HG03025 (cell line): ENCODE results near the gene TRIM42.

Source experiments
- ATAC-seq: cut with Tn5 transposase; IDR thresholded peaks from one replicate; pipeline ENCODE4 v1.9.1; 2021; ENCODE audit warnings: mild to moderate bottlenecking, moderate library complexity; ENCODE audit not compliant: unreplicated experiment, low FRiP score

The TRIM42 gene

DNA sequence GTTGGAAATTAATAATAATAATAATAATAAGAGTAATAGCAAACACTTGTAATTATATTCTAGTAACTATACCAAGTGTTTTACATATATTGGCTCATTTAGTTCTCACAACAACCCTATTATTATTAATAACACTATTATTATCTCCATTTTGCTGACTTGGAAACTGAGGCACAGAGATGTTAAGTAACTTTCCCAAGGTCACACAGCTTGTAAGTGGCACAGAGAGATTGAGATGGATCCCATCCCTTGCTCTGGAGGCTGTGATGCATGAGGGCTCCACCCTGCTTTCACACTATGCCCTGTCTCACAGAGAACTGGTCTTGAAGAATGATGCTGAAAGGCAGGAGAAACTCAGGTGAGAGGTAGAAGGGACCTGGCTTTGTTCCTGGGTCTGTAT lies 31.9 kb downstream of the TRIM42 start:
- ATAC-seq: no peak

DNA sequence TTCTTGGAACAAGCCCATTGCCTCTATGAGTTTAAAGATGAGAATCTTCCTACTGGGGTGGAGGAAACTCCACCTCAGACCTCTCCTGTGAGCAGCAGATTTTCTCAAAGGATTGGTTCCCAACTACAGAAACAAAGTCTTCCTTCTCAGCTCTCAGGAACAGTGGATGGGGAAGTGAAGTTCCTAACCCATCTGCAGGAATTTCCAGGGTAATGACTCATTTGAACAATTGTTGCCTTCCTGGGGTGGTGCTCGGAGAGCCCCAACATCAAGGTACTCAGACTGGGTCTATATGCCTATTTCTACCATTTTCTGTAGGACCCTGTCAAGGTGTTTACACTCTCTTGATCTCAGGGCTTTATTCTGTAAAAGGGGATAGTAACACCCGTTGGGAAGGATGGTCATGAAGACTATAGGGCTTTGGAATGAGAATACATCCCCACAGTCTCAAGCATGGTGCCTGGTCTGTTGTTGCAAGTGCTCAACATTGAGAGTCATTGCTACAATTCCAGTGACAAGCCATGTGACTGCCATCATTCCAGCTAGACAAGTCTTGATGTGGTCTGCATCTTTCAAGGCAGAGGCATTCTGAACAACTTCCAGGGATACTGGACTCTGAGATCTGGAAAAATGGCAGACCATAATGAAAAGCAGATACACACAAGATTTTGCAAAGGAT lies 33.0 kb downstream of the TRIM42 start:
- no peak for ATAC-seq

DNA sequence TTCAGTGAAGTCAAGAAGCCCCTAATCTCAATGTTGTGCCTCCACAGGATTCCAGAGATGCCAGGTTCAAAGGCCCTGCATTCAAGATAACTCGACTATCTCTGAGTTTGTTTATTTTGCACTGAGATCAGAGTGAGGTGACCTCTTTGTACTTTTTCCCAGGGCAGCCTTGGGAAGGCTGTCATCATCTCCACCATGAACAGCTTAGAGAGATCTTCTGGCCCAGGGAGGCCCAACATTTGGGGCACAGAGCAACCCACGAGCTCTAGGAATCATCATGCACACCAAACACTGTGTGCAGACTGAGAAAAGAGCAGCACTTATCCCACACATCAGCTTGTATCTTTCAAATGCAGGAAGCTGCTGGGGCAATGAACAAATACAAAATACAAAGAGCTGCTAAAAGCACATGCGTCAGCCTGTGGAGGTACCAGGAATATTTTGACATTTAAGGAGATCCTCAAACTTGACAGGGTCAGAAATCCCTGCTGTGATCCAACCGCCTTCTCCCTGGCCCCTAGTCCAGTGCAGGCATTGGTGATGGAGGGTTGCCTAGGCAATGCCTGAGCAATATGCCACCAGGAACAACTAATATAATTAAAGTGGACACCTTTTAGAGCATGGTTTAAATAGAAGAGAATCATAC lies 33.6 kb downstream of the TRIM42 start:
- no peak for ATAC-seq

DNA sequence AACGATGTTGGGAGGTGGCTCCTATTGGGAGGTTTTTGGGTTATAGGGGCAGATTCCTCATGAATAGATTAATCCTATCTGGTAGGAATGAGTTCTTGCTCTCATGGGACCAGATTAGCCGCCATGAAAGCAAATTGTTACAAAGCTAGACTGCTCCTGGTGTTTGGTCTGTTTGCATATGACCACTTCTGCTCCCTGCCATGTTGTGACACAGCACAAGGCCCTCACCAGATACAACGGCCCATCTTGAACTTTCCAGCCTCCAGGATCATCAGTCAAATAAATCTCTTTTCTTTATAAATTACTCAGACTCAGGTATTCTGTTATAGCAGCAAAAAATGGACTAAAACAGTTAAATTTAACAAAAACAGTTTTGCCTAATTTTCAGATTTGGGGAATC lies 34.4 kb downstream of the TRIM42 start:
- no peak for ATAC-seq

DNA sequence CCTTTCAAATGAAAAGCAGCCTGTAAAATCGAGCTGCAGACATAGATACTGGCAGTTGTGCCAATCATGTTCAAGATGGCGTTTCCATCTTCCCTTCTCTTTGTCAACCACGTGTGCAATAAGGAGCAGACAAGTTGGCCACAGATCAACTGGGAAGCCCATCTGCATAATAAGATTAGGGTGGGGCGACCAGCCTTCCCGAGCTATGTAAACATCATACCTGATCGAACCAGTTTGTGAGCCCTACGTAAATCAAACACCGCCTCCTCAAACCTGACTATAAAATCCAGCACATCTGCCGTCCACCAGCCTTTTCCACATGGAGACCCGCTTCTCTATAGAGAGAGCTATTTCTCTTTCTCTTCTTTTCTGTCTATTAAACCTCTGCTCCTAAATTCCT lies 37.2 kb downstream of the TRIM42 start:
- ATAC-seq: no peak

DNA sequence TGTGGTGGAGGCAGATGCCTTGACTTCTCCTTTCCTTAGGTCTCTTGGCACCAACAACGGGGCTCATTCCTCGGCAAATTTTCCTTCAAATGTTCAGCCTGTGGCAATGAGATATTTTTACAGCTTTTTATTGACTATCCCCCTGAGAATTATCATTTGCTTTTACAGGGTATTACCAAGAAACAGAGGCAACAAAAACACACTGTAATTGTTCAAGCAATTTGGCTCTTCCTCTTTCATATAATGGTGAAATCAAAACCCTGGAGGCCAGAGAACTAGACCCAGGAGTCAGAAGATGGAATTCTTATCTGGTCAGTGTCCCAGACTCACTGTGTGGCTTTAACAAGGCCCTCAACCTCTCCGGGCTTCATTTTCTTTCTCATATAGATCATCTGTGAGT lies 40.1 kb downstream of the TRIM42 start:
- no peak for ATAC-seq

DNA sequence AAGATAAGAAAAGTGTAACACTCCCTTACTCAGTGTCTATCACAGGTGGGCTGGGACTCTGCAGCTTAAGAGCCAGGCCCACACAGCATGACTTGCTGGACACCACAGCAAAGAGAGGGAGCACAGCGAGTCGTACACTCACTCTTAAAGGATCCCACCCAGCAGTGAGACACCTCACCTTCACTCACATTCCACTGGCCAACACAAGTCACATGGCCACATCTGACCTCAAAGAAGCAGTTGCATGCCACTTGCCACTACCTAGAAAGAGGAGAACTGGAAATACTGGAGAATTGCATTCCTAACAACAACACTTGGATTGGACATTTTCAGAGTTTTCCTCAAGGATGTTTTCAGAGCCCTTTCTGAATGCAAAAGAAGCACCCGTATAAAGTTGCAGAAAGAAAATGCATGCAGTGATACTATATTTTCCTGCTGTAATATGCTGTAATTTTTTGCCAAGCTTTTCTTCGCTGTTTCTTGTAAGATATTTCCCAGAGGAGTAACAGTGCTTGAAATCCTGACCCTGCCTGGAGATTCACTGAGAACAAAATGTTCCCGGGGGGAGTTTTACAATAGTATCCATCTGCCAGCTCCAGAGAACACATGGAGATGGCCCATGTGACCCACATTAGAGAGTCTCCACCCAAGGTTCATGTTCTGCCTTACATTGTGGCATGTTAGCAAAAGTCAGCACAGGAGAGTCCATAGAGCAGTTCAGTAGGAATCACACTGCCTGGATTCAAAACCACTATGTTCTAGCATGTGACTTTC lies 42.2 kb downstream of the TRIM42 start:
- no peak for ATAC-seq

DNA sequence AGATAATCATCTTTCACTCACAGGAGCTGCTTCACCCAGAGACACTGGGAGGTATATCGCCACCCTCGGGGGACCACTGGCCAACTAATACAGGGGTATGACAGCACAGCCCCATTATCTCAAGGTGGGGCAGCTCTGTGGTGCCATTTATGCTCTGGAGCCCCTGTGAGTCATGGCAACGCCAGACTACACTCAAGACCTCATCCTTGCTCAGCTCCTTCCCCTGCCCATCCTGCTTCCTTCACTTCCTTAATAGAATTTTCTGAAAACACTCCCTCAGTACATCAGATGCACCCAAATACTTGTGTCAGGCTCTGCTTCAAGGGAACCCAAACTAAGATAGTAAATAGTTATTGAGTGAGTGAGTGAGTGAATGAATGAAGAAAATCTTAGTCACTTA lies 45.7 kb downstream of the TRIM42 start:
- no peak for ATAC-seq

DNA sequence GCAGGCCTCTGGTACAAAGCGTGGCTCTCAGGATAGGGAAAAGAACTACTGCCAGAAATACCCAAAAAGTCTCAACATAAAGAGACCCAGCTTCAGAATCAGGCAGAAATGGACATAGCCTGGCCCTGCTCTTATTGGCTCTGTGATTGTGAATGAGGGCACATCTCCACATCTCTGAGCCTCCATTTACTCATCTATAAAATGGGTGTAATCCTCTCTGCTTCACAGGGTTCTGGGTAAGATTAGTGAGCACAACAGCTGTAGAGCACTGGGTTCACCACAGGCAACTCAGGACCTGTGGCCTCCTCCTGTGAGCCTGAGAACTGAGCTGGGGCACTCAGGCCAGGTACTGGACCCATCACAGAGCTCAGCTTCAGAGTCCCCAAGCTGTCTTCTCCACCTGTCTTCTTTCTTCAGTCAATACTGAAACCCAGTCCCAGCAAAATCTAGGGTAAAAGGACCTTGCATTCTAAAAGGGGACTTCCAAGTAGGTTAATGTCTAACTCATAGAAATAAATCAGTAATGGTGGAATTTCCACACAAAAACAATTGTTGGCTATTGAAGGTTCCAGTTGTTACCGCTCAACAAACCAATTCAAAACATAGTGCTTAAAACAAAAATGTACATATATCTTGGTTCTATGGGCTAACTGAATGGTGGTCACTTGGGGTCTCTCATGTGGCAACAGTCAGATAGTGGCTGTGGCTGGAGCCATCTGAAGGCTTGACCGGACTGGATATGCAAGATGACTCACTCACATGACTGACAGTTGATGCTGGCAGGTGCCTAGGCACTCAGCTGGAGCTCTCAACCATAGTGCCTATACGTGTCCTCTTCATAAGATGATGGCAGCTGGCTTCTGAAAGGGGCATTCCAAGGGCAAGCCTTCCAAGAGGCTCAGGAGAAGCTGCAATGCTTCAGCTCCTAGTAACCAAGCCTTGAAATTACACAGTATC lies 47.3 kb downstream of the TRIM42 start:
- no peak for ATAC-seq

DNA sequence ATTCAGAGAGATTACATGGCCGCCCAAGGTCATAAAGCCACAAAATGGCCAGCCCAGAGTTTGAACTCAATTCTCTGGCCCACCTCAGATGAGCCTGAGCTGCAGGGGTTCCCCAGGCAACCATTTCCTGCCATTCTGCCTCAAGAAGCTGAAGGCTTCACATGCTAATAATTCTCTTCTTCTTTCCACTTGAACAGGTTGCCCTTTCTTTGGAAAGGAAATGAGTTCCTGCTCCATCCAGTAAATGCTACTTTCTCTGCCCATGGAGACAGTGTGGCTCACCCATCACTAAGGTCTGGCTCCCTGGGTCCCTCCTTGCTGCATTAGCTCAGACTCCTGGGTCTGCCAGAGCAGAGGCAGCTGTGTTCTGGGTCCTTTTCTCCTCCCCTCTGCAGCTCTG lies 48.2 kb downstream of the TRIM42 start:
- no peak for ATAC-seq

DNA sequence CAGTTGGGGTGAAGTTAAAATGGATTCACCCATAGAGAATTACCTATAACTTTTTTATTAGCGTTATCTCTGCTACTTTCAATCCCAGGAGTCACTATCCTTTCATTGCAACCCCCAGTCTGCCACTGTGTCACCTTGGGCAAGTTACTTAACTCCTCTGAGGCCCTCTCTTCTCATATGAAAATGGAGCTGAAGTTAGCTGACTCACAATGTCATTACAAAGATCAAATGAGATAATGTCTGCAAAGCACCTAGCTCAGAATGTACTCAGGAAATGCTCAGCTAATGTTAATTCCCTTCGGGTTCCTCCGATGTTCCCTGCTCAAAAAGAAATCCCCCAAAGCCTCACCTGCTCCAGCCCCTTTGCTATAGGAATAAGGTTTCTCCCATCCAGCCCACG lies 50.0 kb downstream of the TRIM42 start:
- ATAC-seq: no peak

DNA sequence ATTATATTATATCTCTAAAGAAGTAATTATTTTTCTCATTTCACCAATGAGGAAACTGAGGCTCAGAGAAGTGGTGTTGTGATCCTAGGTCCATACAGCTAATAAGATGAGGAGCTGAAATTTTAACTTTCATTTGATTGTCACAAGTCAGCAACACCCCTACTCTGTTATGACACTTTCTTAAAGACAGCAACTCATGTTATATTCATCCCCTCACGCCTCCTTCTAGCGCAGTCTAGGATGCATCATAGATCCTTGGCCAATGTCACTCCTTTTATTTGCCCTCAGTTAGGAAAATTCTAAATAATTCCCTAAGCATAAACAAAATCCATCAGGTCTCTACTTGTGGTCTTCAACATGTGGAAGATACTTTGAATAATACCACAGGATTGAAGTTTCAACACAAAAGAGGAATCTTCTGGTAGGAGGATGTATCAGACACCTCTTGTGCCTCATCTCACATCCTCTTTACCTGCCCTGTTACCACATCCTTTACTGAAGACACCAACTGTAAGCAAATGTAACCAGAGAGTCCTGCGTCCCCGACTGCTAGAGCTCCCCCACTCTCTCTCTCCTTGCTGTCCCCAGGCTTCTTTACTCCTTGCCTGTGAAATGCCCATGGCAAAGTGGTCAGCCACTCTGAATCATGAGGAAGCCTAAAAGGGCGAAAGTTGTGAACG lies 53.7 kb downstream of the TRIM42 start:
- ATAC-seq: no peak

DNA sequence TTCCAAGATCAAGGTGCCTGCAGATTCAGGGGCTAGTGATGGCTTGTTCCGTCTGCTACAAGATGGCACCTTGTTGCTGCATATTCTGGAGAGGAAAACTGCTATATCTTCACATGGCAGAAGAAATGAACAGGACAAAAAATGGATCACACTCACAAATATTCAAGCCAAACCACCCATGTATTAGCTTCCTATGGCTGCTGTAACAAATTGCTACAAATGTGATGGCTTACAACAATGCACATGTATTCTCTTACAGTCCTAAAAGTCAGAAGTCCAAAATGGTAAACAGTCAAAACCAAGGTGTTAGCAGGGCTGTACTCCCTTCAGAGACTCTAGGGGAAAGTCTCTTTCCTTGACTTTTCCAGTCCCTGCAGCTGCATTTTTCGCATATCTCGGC lies 55.8 kb downstream of the TRIM42 start:
- ATAC-seq: no peak

DNA sequence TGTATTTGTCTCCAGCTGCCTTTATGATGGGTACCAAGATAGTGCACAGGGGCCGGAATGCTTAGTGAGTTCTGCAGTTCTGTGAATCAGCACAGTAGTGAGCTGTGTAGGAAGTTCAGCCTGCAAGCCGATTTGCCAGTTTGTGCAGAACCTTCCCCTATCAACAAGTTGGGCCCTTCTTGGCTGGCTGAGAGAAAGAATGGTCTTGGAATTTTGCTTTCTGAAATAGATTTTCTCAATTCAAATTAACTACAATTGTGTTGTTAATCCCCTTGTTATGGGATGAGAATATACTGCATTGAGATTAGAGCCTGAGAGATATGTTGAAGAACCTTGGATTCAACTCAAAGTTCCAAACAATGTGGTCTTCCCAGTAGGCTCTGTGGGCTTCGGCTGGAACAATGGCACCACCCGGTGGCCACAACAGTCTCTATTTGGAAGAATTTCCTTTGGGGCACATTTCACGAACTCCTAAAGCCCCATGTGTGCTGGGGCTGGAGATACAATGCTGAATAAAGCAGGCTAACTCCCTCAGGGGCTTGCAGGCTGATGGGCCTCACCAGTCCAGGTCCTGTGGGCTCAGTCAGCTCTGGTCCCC lies 59.1 kb downstream of the TRIM42 start:
- no peak for ATAC-seq

DNA sequence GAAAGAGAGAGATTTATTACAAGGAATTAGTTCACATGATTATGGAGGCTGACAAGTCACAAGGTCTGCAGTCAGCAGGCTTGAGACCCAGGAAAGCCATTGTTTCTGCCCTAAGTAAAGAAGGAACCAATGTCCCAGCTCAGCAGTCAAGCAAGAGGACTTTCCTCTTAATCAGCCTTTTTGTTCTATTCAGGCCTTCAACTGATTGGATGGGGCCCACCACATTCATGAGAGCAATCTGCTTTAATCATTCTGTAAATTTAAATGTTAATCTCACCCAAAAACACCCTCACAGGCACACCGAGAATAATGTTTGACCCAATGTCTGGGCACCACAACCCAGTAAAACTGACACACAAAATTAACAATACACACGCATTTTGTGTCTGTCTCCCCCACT lies 64.3 kb downstream of the TRIM42 start:
- ATAC-seq: no peak

DNA sequence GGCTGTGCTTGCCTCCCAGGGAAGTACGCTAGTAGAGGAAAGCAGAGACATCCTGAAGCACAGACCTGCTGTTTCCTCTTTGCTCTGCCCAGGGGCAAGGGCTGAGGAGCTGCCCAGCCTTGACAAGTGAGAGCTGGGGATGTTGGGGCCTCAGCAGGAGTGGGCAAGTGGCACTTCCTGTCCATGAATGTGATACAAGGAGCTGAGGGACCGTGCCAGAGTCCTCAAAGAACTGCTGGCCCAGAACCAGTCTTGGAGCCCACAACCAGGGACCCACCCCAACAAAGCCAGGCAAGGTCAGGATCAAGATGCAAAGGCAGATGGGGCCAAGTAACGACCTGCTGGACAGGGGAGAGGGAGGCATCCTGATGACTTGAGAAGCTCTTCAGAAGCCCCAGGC lies 70.3 kb downstream of the TRIM42 start:
- no peak for ATAC-seq

DNA sequence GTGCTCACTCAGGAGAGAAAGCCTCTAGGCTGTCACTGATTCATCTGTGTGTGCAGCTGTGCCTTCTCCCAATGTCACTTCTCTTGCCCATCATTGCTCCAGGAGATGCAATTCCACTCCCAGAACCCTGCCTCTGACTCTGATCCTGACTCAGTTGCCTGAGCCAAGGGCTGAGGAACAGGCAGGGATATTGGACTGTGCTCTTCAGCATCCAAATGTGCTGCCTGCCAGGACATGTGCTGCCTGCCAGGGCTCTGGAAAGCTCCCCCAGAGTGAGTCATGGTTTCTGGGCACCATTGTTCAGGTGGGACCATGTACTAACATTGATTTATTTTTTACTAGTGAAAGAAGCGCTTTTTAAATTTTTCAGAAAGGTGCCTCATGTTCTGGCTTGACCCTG lies 71.0 kb downstream of the TRIM42 start:
- no peak for ATAC-seq
